Uterus (tissue), 4 donors: Measurements from ENCODE around the gene DENND1A. TPM values are rescaled to one million over a fixed set of nuclear protein-coding genes. Genes with fewer than 3 reads are reported as not detected.

Experiments
- DNase-seq, 2 donors: peaks; one replicate each; pipeline ENCODE4 v3.0.0-alpha.2; 2019 to 2020
- H3K27ac ChIP-seq, 2 donors: fragments of 200-600 bp; sonication (generic); 1 replicate in 1 of 2; 2 replicates in 1 of 2; pipeline ENCODE4 v1.5.1; 2016 to 2018
- H3K27me3 ChIP-seq, 2 donors: fragments of 200-600 bp; sonication (generic); one replicate each; pipeline ENCODE4 v1.5.1; 2018 to 2019; ENCODE audit warnings: control low read depth in 1 of 2
- H3K36me3 ChIP-seq, 2 donors: fragments of 200-600 bp; sonication (generic); one replicate each; pipeline ENCODE4 v1.5.1; 2019; ENCODE audit warnings: control low read depth in 1 of 2
- H3K4me1 ChIP-seq, 2 donors: fragments of 200-600 bp; sonication (generic); one replicate each; pipeline ENCODE4 v1.5.1; 2018 to 2019; ENCODE audit warnings: control low read depth in 1 of 2
- H3K4me3 ChIP-seq, 2 donors: fragments of 200-600 bp; sonication (generic); 1 replicate in 1 of 2; 2 replicates in 1 of 2; pipeline ENCODE4 v1.5.1; 2018 to 2019; ENCODE audit warnings: mild to moderate bottlenecking in 1 of 2
- H3K9me3 ChIP-seq, 2 donors: fragments of 200-600 bp; sonication (generic); one replicate each; pipeline ENCODE4 v1.5.1; 2019; ENCODE audit warnings: control low read depth in 1 of 2
- CTCF ChIP-seq, 4 experiments: fragments of 200-600 bp in 2 of 4; fragments of 450-650 bp in 2 of 4; sonication (generic) in 2 of 4; IDR thresholded peaks; one replicate each; pipeline ENCODE4 v1.5.1; 2016 to 2019; ENCODE audit warnings: antibody characterized with exemption in 4 of 4, mild to moderate bottlenecking in 2 of 4, moderate library complexity in 1 of 4
- POLR2A ChIP-seq, 2 donors: fragments of 450-650 bp; IDR thresholded peaks; one replicate each; pipeline ENCODE4 v1.6.1; 2016; ENCODE audit warnings: antibody characterized with exemption in 2 of 2, mild to moderate bottlenecking in 1 of 2, moderate library complexity in 1 of 2
- intact Hi-C: fragments of 100-400 bp; cut with DNase I; formaldehyde crosslinking; loops from one replicate; pipeline ENCODE4 v1.15.1; 2023; ENCODE audit warnings: low total_unique reads
- total RNA-seq, 4 donors: library from RNA; depleted of rRNA in 3 of 4; stranded (reverse); fragments of >200 nt in 3 of 4; gene quantifications; one replicate each; pipeline versions ENCODE4 v1.1.0 to v1.2.4, GENCODE V29; 2014 to 2023
- donor health status: DM: yes; HTN: yes; CAD: no.

DENND1A gene
- total RNA-seq, 4 donors from 2014 or later, result 10.8 to 34.5 (median 22.6) TPM

DNA sequence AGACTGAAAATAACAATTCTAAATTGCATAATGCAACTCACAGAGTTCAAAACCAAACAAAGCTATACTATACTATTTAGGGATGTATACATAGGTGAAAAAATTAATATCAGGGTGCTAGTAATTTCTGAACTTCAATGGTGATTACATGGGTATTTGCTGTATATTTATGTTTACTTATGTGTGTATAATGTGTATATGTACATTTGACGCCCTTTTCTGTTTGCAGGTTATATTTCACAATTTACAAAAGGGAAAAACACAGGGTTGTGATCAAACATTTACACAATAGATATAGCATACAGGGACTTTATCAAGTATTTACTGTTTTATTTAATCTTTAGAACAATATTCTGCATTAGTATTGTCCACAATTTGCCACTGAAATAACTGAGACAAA is 184.0 kb downstream of the DENND1A start:
- intact Hi-C loops, result no loop called here
- TF ChIP-seq CTCF (IDR thresholded peaks at IDR 0.05) (no peak), POLR2A (IDR thresholded peaks at IDR 0.05) (no peak)
- no peak for DNase-seq
- Histone ChIP-seq H3K4me3 (no peak overlapping the region), H3K4me1 (no peaks in the 10 kb centered on the region), H3K27me3 (no peaks in the 10 kb centered on the region), H3K36me3 (no peaks in the 10 kb centered on the region), H3K27ac (no peak overlapping the region), H3K9me3 (no peaks in the 10 kb centered on the region)

- TF ChIP-seq POLR2A (IDR thresholded peaks at IDR 0.05) (no peak), CTCF (IDR thresholded peaks at IDR 0.05) (no peak)
- Histone ChIP-seq H3K4me3 (no peak overlapping the region), H3K27me3 (no peaks in the 10 kb centered on the region), H3K27ac (no peak overlapping the region), H3K36me3 (no peaks in the 10 kb centered on the region), H3K9me3 (no peaks in the 10 kb centered on the region), H3K4me1 (no peaks in the 10 kb centered on the region)
- intact Hi-C loops, result no loop called here
- DNase-seq, result no peak
Observed at GRCh38 chr9:123745451-123745850, 184.5 kb downstream of the DENND1A start.

GRCh38 chr9:123743737-123744136 is 186.2 kb downstream of the DENND1A start:
- intact Hi-C loops, result no loop called here
- H3K4me1 ChIP-seq, result no peaks in the 10 kb centered on the region
- no peak overlapping the region for H3K27ac ChIP-seq
- H3K36me3 ChIP-seq, result no peaks in the 10 kb centered on the region
- H3K27me3 ChIP-seq, result no peaks in the 10 kb centered on the region
- DNase-seq, result no peak
- H3K9me3 ChIP-seq, result no peaks in the 10 kb centered on the region
- no peak overlapping the region for H3K4me3 ChIP-seq
- no peak for TF ChIP-seq POLR2A (IDR thresholded peaks at IDR 0.05)
- no peak for TF ChIP-seq CTCF (IDR thresholded peaks at IDR 0.05)

DNA sequence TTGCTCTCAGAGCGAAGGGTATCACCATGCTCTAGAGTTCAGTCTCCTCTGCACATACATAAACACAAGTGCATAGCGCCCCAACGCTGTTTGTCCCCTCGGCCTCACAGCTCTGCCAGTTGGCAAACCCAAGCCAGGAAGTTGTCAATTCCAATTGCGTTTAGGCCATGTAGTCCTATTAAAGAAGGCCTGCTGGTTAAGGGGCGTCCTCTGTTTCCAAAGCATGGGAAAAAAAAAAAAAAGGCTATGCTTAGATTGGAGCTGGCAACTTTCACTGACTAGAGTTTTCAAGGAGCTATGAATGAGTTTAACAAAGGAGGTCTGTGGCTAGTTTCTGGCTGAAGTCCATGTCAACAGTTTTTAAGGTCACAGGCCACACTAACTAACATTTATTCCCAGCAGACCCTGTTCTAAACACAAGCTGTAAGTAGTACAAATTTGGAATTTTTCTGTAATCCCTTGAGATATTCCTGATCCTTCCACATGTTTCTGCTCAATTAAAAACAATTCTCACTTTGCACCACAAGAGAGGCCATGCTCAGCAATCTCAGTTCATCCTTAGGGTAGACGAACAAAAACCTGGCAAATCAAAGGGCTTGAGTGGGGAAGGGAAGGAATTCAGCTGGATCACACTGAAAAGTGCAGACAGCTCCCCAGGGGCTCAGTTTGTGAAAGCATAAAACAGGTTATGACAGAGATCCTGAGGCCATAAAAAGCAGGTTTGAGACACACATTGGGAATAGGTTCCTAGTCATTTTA is 187.7 kb downstream of the DENND1A start:
- TF ChIP-seq POLR2A (IDR thresholded peaks at IDR 0.05) (no peak), CTCF (IDR thresholded peaks at IDR 0.05) (no peak)
- no peaks in the 10 kb centered on the region for H3K27me3 ChIP-seq
- no peaks in the 10 kb centered on the region for H3K36me3 ChIP-seq
- H3K9me3 ChIP-seq, result no peaks in the 10 kb centered on the region
- H3K4me3 ChIP-seq, result no peak overlapping the region
- intact Hi-C loops, result no loop called here
- H3K27ac ChIP-seq, result peak overlapping the region in 1 of 2 donors; percentile 10
- DNase-seq, result no peak
- H3K4me1 ChIP-seq, result no peaks in the 10 kb centered on the region

DNA sequence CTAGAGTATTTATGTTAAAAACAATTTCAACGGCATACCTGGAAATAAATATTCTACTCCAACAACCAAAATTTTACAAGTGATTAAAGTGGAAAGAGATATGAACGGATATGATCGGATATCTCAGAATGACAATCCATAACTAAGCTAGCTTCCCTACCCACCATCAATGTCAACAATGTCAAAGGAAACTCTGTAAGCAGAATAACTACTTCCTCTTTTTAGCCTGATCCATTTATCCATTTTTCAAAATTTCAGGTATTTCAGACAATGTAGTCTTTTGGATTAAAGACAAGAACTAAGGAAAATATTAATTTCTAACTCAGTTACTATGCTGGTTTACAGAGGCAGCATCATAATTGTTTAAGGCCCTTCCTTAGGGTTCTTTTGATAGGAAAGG is 188.7 kb downstream of the DENND1A start:
- TF ChIP-seq POLR2A (IDR thresholded peaks at IDR 0.05) (no peak), CTCF (IDR thresholded peaks at IDR 0.05) (no peak)
- no peaks in the 10 kb centered on the region for H3K27me3 ChIP-seq
- intact Hi-C loops, result no loop called here
- no peaks in the 10 kb centered on the region for H3K4me1 ChIP-seq
- no peak overlapping the region for H3K4me3 ChIP-seq
- no peak overlapping the region for H3K27ac ChIP-seq
- no peaks in the 10 kb centered on the region for H3K36me3 ChIP-seq
- no peak for DNase-seq
- H3K9me3 ChIP-seq, result no peaks in the 10 kb centered on the region
